ENCODE data around the gene ZNF532.

- TF ChIP-seq CTCF (conservative IDR thresholded peaks at IDR 0.05): no peak
- no peak for TF ChIP-seq EZH2 (IDR thresholded peaks at IDR 0.05; ENCODE audit: low read depth)
These were observed 47.1 kb downstream of the ZNF532 start for GRCh38 chr18:58911766-58912165.
